SU-DHL-6 (cell line): Measurements from ENCODE around the gene THOC2.
"Not testable (repeated sequence)": the region's sequence is repeated elsewhere in the genome, so short reads cannot be mapped to it uniquely, and the experiment has no call there.

Experiments used
- H2AFZ ChIP-seq: fragments of 200-600 bp; sonication (generic); 2 replicates; pipeline ENCODE4 v1.6.1; 2014; ENCODE audit warnings: low read depth, mild to moderate bottlenecking, moderate library complexity, mixed read lengths, antibody characterized with exemption, low read length; ENCODE audit not compliant: severe bottlenecking
- H3F3A ChIP-seq: fragments of 200-600 bp; shearing (Covaris generic); 2 replicates; pipeline ENCODE4 v1.6.0; 2016; ENCODE audit warnings: antibody characterized with exemption, mild to moderate bottlenecking; ENCODE audit not compliant: insufficient read depth
- H3K27ac ChIP-seq: fragments of 200-600 bp; sonication (generic); 2 replicates; pipeline ENCODE4 v1.5.1; 2016; ENCODE audit warnings: low read depth, mild to moderate bottlenecking, low read length, moderate library complexity, mixed read lengths
- H3K27me3 ChIP-seq: fragments of 200-600 bp; sonication (generic), shearing (Covaris generic); 2 replicates; pipeline ENCODE4 v1.6.0; 2014; ENCODE audit warnings: mild to moderate bottlenecking, low read length
- H3K36me3 ChIP-seq: fragments of 200-600 bp; sonication (generic); 2 replicates; pipeline ENCODE4 v1.6.1; 2014; ENCODE audit warnings: mild to moderate bottlenecking, low read length, mixed read lengths
- H3K4me2 ChIP-seq: fragments of 300-600, 200-600 bp; shearing (Covaris generic), sonication (generic); 2 replicates; pipeline ENCODE4 v1.6.0; 2014; ENCODE audit warnings: low read length, low read depth, mild to moderate bottlenecking; ENCODE audit not compliant: poor library complexity, severe bottlenecking
- H3K4me3 ChIP-seq: fragments of 200-600 bp; sonication (generic); 2 replicates; pipeline ENCODE4 v1.5.1; 2014; ENCODE audit warnings: antibody characterized with exemption, low read length, mild to moderate bottlenecking, mixed read lengths; ENCODE audit not compliant: insufficient read depth, poor library complexity, severe bottlenecking
- H3K79me2 ChIP-seq: fragments of 200-600 bp; sonication (generic); 2 replicates; pipeline ENCODE4 v1.6.1; 2014; ENCODE audit warnings: mild to moderate bottlenecking, low read length, moderate library complexity; ENCODE audit not compliant: insufficient read depth
- H3K9ac ChIP-seq: fragments of 200-600 bp; sonication (generic); 2 replicates; pipeline ENCODE4 v1.7.0; 2014; ENCODE audit warnings: mild to moderate bottlenecking, low read length
- H3K9me2 ChIP-seq: fragments of 200-600 bp; sonication (generic); replicated peaks from 2 replicates; pipeline ENCODE4 v1.6.1; 2014; ENCODE audit warnings: low read length; ENCODE audit not compliant: insufficient read depth
- H3K9me3 ChIP-seq: fragments of 200-600 bp; sonication (generic); 2 replicates; pipeline ENCODE4 v1.6.1; 2014; ENCODE audit warnings: low read length, mixed read lengths; ENCODE audit not compliant: insufficient read depth
- H4K20me1 ChIP-seq: fragments of 200-600 bp; sonication (generic); 2 replicates; pipeline ENCODE4 v1.6.1; 2014; ENCODE audit warnings: low read depth, mild to moderate bottlenecking, antibody characterized with exemption, low read length, moderate library complexity, mixed read lengths
- EZH2phosphoT487 ChIP-seq: fragments of 200-600 bp; sonication (generic), shearing (Covaris generic); conservative IDR thresholded peaks from 2 replicates; pipeline ENCODE4 v1.6.1; 2018; ENCODE audit warnings: mild to moderate bottlenecking, antibody characterized with exemption, low read length, moderate library complexity, mixed read lengths
- TF ChIP-seq, protein P1 (sequence below): fragments of 200-600 bp; sonication (generic); IDR thresholded peaks from one replicate; pipeline ENCODE4 v1.5.1; 2017; ENCODE audit warnings: antibody characterized with exemption, mild to moderate bottlenecking, low read length, moderate library complexity; ENCODE audit not compliant: insufficient read depth, poor library complexity, severe bottlenecking

Gene THOC2

GRCh38 chrX:123773258-123773988 is 40.6 kb upstream of the THOC2 start:
- Histone ChIP-seq H3K27me3 (no peaks in the 10 kb centered on the region), H3K4me2 (no peak overlapping the region), H3K36me3 (no peaks in the 10 kb centered on the region), H3K27ac (no peak overlapping the region), H3K9me2 (no peaks in the 10 kb centered on the region), H3K9ac (no peak overlapping the region), H3K79me2 (no peaks in the 10 kb centered on the region), H3F3A (no peaks in the 10 kb centered on the region), H4K20me1 (no peaks in the 10 kb centered on the region), H2AFZ (no peak overlapping the region), H3K4me3 (no peak overlapping the region), H3K9me3 (no peaks in the 10 kb centered on the region)
- TF ChIP-seq, protein P1, sequence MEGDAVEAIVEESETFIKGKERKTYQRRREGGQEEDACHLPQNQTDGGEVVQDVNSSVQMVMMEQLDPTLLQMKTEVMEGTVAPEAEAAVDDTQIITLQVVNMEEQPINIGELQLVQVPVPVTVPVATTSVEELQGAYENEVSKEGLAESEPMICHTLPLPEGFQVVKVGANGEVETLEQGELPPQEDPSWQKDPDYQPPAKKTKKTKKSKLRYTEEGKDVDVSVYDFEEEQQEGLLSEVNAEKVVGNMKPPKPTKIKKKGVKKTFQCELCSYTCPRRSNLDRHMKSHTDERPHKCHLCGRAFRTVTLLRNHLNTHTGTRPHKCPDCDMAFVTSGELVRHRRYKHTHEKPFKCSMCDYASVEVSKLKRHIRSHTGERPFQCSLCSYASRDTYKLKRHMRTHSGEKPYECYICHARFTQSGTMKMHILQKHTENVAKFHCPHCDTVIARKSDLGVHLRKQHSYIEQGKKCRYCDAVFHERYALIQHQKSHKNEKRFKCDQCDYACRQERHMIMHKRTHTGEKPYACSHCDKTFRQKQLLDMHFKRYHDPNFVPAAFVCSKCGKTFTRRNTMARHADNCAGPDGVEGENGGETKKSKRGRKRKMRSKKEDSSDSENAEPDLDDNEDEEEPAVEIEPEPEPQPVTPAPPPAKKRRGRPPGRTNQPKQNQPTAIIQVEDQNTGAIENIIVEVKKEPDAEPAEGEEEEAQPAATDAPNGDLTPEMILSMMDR = no peak
- no peak for TF ChIP-seq EZH2phosphoT487

DNA sequence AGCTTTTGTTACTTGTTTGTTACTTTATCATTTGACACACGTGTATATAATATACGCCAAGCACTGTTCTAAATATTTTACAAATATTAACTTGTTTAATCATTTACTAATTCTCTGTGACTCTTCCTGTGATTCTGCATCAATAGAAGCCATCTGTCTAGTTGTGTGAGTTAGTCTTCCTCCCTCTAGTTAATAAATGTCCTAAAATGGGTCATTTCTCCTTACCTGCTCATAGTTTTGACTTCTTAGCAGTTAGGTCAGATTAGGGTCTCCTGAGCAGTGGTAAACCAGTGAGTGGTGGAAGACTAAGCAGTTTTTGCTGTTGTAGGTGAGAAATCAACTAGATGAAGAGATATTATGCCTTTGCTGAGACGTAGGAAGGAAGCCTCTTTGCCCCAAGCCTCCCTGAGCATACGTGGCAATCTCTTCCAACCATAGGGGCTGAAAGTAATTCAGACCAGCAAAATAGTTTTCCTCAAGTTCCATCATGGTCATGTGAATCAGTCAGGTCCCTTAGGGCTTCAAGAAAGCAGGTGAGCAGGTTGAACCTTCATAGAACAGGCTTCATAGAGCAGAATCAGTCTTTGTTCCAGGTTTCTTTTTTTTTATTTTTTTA is 38.7 kb upstream of the THOC2 start:
- Histone ChIP-seq H3K9ac (no peak overlapping the region), H2AFZ (no peak overlapping the region)

DNA sequence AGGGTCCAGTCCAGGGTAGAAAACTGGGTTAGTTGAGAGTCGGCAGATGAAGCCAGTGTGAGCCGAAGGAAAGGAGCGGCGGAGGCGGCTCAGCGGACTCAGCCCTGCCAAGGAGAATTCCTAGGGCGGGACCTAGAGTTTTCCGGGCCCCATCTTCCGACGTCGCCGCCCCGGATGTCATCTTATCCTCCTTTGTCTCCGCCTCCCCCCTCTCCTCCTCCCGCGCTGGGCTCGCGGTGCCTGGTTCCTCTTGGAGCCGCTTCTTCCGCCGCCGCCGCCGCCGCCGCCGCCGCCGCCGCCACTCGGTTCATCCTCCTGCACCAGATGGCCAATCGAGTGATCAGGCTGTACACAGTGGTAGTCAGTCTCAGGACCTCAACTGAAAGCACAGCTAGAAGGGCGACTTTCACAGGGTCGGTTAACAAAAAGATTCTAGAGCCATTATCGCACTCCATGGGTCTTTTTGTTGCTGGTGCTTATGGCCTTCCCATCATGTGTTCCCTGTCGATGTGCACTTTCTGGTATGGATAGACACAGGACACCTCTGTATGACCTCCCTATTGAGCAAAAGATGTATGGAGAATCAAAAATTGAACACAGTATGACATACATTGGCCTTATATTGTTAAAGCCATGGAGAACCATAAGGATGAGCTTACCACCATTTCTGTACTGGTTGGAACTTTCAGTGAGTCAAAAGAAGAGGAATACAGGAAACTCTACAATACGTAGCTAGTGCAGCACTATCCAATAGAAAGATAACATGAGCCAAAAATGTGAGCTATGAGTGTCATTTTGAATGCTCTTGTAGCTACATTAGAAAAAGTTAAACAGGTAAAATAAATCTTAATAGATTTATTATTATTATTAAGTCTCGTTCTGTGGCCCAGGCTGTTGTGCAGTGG is 32.4 kb upstream of the THOC2 start:
- H3K36me3 ChIP-seq = no peaks in the 10 kb centered on the region
- H3K4me2 ChIP-seq = peak overlapping the region; percentile 84
- no peaks in the 10 kb centered on the region for H3K9me2 ChIP-seq
- no peaks in the 10 kb centered on the region for H4K20me1 ChIP-seq
- no peaks in the 10 kb centered on the region for H3K79me2 ChIP-seq
- peak overlapping the region; percentile 45 for H3K4me3 ChIP-seq
- peak overlapping the region; percentile 35 for H3K9ac ChIP-seq
- no peaks in the 10 kb centered on the region for H3K9me3 ChIP-seq
- peak overlapping the region; percentile 73 for H2AFZ ChIP-seq
- TF ChIP-seq, protein P1 = no peak
- no peak for TF ChIP-seq EZH2phosphoT487
- H3F3A ChIP-seq = peaks cover 13% of the 10 kb centered on the region; the same call in 1 of the 2 replicates
- no peaks in the 10 kb centered on the region for H3K27me3 ChIP-seq
- no peak overlapping the region for H3K27ac ChIP-seq

More for the DNA sequence above, 38.7 kb upstream of the THOC2 start:
- Histone ChIP-seq H3K27ac (no peak overlapping the region), H3K4me3 (no peak overlapping the region), H3K4me2 (no peak overlapping the region), H4K20me1 (no peaks in the 10 kb centered on the region), H3F3A (no peaks in the 10 kb centered on the region), H3K27me3 (no peaks in the 10 kb centered on the region), H3K9me3 (no peaks in the 10 kb centered on the region), H3K9me2 (no peaks in the 10 kb centered on the region), H3K79me2 (no peaks in the 10 kb centered on the region), H3K36me3 (no peaks in the 10 kb centered on the region)
- TF ChIP-seq, protein P1 = no peak
- TF ChIP-seq EZH2phosphoT487 = no peak

DNA sequence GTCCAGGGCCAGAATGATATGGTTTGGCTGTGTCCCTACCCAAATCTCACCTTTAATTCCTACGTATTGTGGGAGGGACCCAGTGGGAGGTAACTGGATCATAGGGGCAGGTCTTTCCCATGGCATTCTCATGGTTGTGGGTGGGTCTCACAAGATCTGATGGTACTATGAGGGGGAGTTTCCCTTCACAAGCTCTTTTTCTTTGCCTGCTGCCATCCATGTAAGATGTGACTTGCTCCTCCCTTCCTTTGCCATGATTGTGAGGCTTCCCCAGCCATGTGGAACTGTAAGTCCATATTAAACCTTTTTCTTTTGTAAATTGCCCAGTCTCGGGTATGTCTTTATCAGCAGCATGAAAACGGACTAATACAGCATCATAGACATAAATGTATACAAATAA is 27.0 kb upstream of the THOC2 start:
- H3K27me3 ChIP-seq, H3K79me2 ChIP-seq, H3K36me3 ChIP-seq, H4K20me1 ChIP-seq, H3K9ac ChIP-seq, H3K4me2 ChIP-seq, H3K27ac ChIP-seq, H3K9me3 ChIP-seq, H3K4me3 ChIP-seq, H3K9me2 ChIP-seq, H3F3A ChIP-seq, H2AFZ ChIP-seq: not testable (repeated sequence)

- not testable (repeated sequence) for H3K9me3 ChIP-seq, H3K4me3 ChIP-seq, H3F3A ChIP-seq, H3K4me2 ChIP-seq, H2AFZ ChIP-seq, H3K27me3 ChIP-seq, H3K9ac ChIP-seq, H3K79me2 ChIP-seq, H3K27ac ChIP-seq, H4K20me1 ChIP-seq, H3K9me2 ChIP-seq, H3K36me3 ChIP-seq
Measured at GRCh38 chrX:123757794-123758193, 24.9 kb upstream of the THOC2 start.
